ENCODE results near the gene KAZALD1.

- no peak for TF ChIP-seq CTCF (IDR thresholded peaks at IDR 0.05)
- no peak for TF ChIP-seq POLR2A (IDR thresholded peaks at IDR 0.05)
- TF ChIP-seq EP300 (IDR thresholded peaks at IDR 0.05), result no peak
These were observed 49.8 kb downstream of the KAZALD1 start for GRCh38 chr10:101111547-101111946.

All from sigmoid colon (tissue), 4 donors.